GM21528 (cell line): ENCODE results near the gene CHCT1.

Experiments
- ATAC-seq: cut with Tn5 transposase; IDR thresholded peaks from one replicate; pipeline ENCODE4 v1.9.1; 2021; ENCODE audit warnings: mild to moderate bottlenecking, moderate library complexity; ENCODE audit not compliant: unreplicated experiment, low FRiP score

CHCT1 gene

DNA sequence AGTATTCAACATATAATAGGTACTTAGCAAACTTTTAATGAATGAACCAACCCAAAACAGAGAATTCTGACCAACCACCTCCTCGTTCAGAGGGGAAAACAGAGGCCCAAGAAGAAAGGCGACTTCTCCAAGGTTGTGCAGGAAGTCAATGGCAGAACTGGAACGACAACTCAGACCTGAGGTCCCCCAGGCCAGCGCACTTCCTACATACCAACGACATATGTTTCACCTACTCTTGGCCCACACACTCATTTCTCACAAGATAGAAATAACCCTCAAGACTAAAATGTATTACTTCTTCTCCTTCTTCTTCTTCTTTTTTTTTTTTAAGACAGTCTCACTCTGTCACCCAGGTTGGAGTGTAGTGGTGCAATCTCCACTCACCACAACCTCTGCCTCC lies 14.4 kb downstream of the CHCT1 start:
- no peak for ATAC-seq

DNA sequence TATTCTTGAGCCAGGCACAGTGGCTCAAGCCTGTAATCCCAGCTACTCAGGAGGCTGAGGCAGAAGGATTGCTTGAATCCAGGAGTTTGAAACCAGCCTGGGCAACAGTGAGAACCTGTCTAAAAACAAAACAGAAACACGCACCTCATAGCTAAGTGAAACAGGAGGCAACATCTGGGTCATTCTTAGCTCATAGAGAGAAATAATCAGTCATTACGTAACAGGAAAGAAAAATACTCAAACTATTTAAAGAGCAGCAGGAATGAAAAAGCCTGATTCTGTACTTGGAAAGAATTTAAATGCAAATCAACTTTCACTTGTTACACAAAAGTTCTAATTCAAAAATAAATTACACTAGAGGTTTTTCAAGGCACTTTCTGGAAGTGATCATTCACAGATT lies 17.2 kb downstream of the CHCT1 start:
- ATAC-seq: no peak

DNA sequence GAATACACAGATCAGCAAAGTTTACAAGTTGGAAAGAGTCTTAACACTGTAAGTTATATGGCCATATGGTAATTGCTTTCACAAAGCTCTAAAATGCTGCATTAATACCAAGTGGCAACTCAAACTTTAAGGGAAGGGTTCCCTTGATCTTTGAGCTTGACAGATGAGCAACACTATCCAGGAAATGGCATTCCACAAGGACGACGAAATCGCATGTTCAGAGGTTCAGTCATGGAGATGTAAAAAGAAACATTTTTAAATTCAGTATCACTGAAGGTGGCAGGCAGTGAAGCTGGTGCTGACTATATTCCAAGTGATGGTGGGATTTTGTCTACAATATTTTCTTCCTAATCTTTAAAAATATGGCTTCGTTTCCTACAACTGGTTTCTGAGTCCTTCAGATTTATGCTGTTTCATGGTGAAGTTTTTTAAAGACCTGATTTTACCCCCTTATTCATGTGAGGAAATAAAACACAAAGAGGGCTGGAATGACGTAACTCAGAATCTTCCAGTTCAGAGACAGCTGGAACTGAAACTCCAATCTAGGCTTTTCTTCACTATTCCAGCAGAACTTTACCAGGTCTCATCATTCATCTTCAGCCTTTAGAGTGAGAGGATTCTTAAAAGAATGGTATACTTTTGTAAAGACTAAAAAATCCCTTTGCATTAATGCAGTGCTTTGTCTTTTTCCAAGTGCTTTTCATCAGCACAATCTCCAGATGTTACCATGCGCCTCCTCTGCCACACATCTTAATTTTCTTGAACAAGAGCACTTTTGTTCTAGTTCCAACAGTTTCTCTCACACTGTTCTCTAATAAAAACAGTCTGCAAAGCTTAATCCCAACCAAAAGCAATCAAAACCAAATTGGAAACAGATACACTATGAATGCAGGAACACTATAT lies 20.2 kb downstream of the CHCT1 start:
- no peak for ATAC-seq

DNA sequence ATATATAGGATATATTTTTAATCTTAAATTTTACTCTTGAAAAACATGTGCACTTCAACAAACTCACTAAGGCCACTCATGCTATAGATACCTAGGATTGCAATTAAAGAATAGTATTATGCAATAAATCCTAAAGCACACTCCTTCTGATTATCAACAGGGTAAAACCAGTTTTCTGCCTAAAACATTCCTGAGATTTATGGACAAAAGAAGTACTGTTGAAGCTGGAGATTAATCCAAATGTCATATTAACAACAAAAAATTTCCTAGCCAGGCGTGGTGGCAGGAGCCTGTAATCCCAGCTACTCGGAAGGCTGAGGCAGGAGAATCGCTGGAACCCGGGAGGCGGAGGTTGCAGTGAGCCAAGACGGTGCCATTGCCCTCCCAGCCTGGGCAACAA lies 21.4 kb downstream of the CHCT1 start:
- no peak for ATAC-seq

DNA sequence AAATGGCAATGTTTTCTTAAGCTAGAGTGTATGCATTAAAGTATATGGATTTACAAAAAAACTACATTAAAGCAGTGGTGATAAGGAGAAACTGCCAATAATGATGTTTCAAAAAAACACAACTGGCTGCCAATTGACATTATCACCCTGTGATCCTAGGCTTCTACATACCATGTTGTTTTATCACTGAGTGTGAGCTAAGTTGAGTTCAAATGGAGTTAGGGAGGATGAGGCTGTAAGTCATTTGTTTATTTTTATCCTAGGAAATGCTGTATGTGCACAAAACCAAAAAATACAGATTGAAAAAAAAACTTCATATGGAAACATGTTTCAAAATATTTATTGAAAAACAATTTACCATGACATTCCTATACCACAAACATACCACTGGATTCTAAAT lies 22.9 kb downstream of the CHCT1 start:
- ATAC-seq: no peak

DNA sequence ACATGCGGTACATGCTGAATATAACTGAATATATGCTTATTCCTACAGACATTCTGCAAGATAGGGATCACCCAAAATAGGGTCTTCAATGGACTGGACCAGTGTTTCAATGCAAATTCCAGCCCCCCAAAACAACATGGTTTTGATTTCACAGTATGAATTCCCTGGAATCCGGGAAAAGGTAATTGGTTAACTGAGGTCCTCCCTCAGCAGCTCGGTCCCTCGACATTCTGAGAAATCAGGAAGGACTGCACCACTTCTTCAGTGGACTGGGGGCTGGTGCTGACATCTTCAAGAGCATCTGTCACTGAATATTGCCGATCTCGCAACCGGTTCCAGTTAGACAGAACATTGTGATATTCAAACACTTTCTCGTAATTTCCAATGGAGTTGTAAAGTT lies 25.1 kb downstream of the CHCT1 start:
- ATAC-seq: no peak

DNA sequence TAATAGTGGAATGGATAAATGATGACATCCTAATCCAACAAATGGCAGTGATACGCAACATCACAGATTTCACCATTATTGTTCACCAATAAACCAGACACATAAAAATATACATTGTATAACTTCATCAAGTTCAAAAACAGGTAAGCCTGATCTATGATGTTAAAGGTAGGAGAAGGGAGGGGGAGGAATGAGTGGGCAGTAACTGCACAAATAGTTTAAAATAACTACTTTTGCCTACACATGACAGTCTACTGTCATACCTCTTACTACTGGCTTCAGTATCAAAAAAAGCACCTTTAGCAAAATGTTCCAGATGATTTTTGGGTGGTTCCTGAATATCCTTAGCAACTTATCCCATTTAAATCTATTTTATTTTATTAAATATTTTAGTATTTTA lies 28.8 kb downstream of the CHCT1 start:
- no peak for ATAC-seq

DNA sequence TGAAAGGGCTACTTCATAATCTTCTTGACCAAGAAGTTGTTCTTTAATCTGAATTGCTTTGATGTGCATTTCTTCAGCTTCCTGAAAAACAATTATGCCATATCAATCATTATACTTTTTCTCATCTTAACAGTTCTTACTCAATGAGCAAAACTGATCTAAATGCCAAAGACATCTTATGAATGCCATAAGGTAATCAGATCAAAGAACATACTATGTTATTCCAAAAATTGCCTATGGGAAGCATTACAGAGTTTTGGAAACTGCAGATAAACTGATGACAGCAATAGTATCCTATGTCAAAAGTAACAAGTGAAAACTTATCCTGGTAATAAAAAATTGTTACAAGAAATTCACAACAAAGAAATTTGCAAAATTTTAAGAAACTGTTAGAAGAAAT lies 29.7 kb downstream of the CHCT1 start:
- ATAC-seq: no peak

DNA sequence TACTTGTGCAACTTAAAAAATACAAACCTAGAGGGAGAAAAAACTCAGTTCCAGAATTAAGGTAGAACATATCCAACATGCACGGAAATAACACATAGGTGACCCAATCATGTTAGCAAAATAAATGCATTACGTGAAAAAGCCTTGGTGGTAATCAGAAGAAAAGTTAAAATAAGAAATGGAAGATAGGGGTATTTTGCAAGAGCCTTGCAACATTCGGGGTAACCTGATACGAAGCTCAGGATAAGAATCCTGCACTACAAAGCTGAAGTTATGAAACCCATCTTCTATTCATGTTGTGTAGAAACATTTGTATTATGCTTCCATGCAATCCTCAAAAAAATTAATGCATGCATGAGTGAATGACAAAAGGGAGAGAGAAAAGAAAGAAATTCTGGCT lies 33.1 kb downstream of the CHCT1 start:
- ATAC-seq: no peak

DNA sequence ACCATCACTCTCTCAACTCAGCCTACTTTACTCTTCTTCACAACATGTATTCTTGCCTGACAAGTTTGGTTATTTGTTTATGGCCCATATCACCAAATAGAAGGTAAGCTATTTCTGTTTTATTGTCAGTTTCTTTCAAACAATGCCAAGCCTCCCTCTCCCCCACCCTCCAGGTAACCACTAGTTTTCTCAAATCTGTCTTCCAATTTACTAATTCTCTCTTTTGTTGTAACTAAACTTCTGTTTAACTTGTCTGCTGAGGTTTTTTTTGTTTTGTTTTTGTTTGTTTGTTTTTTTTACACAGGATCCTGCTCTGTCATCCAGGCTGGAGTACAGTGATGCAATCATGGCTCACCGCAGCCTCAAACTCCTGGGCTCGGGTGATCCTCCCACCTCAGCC lies 34.9 kb downstream of the CHCT1 start:
- ATAC-seq: no peak

DNA sequence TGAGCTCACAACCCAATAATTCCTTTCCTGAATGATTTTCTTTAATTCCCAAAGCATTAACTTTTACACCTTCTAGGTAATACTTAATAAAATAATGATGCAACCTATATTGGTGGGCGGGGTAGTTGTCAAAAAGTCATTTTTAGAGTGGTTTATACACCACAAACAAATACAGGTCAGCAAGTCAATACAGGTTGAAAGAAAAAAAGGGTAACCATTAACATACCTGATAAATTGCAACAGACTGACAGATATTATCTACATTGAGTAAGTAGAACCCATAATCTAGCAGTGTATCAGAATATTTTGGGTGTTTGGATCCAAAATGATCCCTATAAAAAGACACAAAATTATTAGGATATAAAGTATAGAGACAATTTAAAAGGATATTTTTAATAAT lies 39.3 kb downstream of the CHCT1 start:
- no peak for ATAC-seq

DNA sequence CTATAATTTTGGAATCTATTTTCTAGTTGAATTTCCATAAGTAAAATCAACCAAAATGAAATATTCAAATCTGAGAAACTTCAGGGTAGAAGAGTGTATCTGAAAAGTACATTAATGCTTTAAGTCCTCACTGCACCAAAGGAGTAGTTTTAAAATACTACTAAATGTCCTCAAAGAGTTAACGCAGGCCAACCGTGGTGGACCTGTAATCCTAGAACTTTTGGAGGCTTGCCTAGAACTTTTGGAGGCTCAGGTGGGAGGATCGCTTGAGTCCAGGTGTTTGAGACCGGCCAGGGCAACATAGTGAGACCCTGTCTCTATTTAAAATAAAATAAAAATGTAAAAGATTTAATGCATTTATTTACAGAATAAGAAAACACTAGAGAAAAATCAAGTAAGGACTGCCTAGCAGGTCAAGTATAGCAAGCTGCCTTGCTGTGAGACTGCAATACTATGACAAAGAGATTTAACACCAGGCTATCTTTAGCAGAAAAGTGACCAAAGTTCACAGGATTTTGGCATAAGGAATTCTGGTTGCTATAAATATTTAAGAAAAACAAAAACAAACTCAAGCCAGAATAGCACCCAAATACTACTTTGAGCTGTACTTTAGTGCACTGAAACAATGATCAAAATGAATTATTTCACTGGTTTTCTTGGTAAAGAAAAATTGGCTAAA lies 41.0 kb downstream of the CHCT1 start:
- ATAC-seq: no peak

DNA sequence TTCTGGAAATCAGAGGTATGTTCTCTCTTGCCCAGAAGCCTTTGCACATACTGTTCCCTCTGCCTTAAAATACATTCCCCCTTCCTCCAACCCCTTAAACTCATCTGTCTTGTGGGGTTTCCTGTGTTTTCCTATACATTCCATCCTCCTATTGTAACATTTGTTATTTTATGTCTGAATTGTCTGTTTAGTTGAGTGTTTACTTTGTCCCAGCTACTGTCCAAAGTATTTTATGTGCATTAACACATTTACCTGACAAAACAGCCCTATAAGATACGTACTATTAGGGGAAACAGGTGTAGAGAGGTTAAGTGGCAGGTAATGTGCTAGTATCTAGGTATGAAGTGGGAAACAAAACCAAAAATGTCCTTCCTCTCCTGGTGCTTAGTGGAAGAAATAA lies 42.1 kb downstream of the CHCT1 start:
- no peak for ATAC-seq

DNA sequence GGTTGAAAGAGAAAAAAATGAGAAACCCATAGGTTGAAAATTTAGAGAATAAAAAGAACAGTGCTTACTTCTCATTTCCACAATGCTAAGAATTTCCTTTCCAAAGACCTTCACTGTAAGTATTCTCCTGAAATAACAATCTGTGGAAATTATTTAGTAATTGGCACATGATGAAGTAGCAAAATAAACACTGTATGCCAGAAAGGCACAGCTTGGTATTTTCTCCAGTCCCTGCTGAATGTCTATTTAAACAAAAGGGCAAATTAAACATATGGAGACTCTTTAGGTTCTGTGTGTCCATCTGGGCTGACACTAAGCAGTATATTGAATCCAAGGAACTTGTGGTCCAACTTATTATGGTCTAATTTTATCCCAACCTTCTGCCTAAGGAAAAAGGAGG lies 46.1 kb downstream of the CHCT1 start:
- ATAC-seq: no peak

DNA sequence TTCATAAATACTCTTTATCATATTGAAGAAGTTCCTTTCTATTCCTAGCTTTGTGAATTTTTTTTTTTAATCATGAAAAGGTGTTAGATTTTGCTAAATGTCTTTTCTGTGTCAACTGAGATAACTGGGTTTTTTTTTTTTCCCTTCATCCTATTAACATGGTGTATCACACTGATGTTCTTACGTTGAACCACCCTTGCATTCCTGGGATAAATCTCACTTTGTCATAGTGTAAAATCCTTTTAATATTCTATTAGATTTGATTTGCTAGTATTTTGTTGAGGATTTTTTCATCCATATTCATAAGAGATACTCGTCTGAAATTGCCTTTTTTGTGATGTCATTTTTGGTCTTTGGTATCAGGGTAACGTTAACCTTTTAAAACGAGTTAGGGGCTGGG lies 49.2 kb downstream of the CHCT1 start:
- no peak for ATAC-seq

DNA sequence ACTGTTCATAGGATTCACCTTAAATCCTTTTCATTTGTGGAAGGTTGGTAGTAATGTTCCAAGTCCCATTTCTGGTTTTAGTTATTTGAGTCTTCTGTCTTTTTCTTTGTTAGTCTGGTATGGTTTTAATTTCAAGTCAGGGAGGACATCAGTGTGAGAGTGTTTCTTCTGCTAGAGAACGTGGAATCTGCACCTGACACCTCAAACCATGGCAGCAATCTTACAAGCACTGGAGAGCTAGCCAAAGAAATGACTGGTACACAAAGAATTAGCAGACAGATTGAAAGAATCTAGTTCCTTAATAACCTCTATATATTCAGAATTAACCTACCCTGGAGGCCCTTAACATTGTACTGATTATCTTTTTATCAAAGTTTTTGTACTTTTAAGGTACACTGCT lies 50.2 kb downstream of the CHCT1 start:
- no peak for ATAC-seq

DNA sequence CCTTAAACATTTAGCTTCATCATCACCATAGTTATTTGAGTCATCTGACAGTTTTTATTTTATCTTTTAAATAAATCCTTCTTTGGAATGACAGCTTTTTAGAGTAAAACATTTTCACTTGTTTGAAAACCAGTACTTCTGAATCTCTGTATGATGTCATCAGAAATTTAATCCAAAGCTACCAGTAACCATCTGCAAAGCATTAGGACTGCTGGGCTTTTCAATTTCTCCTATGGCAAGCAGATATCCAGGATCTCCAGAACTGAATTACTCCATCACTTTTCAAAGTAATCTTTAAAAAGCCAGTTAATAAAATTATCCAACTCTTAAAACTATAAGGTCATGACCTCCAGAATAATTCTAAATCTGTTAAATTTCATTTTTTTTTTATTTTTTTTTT lies 51.5 kb downstream of the CHCT1 start:
- ATAC-seq: no peak
